HG03469 (cell line): Measurements from ENCODE around the gene NOL9.

ENCODE experiments used
- ATAC-seq: cut with Tn5 transposase; IDR thresholded peaks from one replicate; pipeline ENCODE4 v1.9.1; 2021; ENCODE audit warnings: mild to moderate bottlenecking, moderate library complexity, moderate number of reproducible peaks; ENCODE audit not compliant: unreplicated experiment

The NOL9 gene

GRCh38 chr1:6473974-6474814 lies 80.1 kb downstream of the NOL9 start:
- ATAC-seq = no peak

- no peak for ATAC-seq
Observed at GRCh38 chr1:6473156-6473555, 81.2 kb downstream of the NOL9 start.

GRCh38 chr1:6472391-6472790 lies 81.9 kb downstream of the NOL9 start:
- ATAC-seq = no peak

- ATAC-seq = no peak
Observed at GRCh38 chr1:6471970-6472368, 82.3 kb downstream of the NOL9 start.
